KOPT-K1 (cell line): ENCODE data around the gene MN1.

Source experiments
- H3K27ac ChIP-seq: fragments of 200-600 bp; sonication (generic); 2 replicates; pipeline ENCODE4 v1.5.1; 2016; ENCODE audit warnings: antibody characterized with exemption, mild to moderate bottlenecking, low read depth, low read length; ENCODE audit not compliant: poor library complexity, severe bottlenecking
- H3K36me3 ChIP-seq: fragments of 200-600 bp; sonication (generic); 2 replicates; pipeline ENCODE4 v1.5.1; 2017; ENCODE audit warnings: antibody characterized with exemption, mild to moderate bottlenecking, low read length, moderate library complexity; ENCODE audit not compliant: insufficient read depth
- H3K9me3 ChIP-seq: fragments of 200-600 bp; sonication (generic); 2 replicates; pipeline ENCODE4 v1.5.1; 2017; ENCODE audit warnings: antibody characterized with exemption, low read length, mild to moderate bottlenecking; ENCODE audit not compliant: insufficient read depth, poor library complexity, severe bottlenecking

The MN1 gene

GRCh38 chr22:27797520-27798391 is 3.8 kb downstream of the MN1 start:
- Histone ChIP-seq H3K9me3 (no peaks in the 10 kb centered on the region), H3K27ac (no peak overlapping the region), H3K36me3 (no peaks in the 10 kb centered on the region)

GRCh38 chr22:27796829-27797519 is 4.6 kb downstream of the MN1 start:
- H3K9me3 ChIP-seq = no peaks in the 10 kb centered on the region
- no peak overlapping the region for H3K27ac ChIP-seq
- H3K36me3 ChIP-seq = no peaks in the 10 kb centered on the region

- no peak overlapping the region for H3K27ac ChIP-seq
These were observed 5.6 kb downstream of the MN1 start for GRCh38 chr22:27795696-27796517.

GRCh38 chr22:27795053-27795452 is 6.5 kb downstream of the MN1 start:
- H3K9me3 ChIP-seq = no peaks in the 10 kb centered on the region
- no peak overlapping the region for H3K27ac ChIP-seq
- no peaks in the 10 kb centered on the region for H3K36me3 ChIP-seq

More at GRCh38 chr22:27795696-27796517, 5.6 kb downstream of the MN1 start:
- Histone ChIP-seq H3K9me3 (no peaks in the 10 kb centered on the region), H3K36me3 (no peaks in the 10 kb centered on the region)

- no peaks in the 10 kb centered on the region for H3K9me3 ChIP-seq
- no peaks in the 10 kb centered on the region for H3K36me3 ChIP-seq
- H3K27ac ChIP-seq = no peak overlapping the region
These were observed 7.3 kb downstream of the MN1 start for GRCh38 chr22:27794226-27794625.

- H3K9me3 ChIP-seq = no peaks in the 10 kb centered on the region
- H3K27ac ChIP-seq = no peak overlapping the region
- H3K36me3 ChIP-seq = no peaks in the 10 kb centered on the region
These were observed 8.0 kb downstream of the MN1 start for GRCh38 chr22:27793576-27793975.

- no peaks in the 10 kb centered on the region for H3K9me3 ChIP-seq
- no peak overlapping the region for H3K27ac ChIP-seq
- no peaks in the 10 kb centered on the region for H3K36me3 ChIP-seq
These were observed 8.9 kb downstream of the MN1 start for GRCh38 chr22:27792452-27793161.

GRCh38 chr22:27791859-27792241 is 9.7 kb downstream of the MN1 start:
- Histone ChIP-seq H3K36me3 (no peaks in the 10 kb centered on the region), H3K27ac (no peak overlapping the region), H3K9me3 (no peaks in the 10 kb centered on the region)

- no peaks in the 10 kb centered on the region for H3K9me3 ChIP-seq
- no peak overlapping the region for H3K27ac ChIP-seq
- no peaks in the 10 kb centered on the region for H3K36me3 ChIP-seq
These were observed 10.2 kb downstream of the MN1 start for GRCh38 chr22:27791159-27791858.

- H3K27ac ChIP-seq = no peak overlapping the region
- H3K9me3 ChIP-seq = no peaks in the 10 kb centered on the region
- H3K36me3 ChIP-seq = no peaks in the 10 kb centered on the region
These were observed 11.0 kb downstream of the MN1 start for GRCh38 chr22:27790376-27791158.

- no peak overlapping the region for H3K27ac ChIP-seq
- H3K36me3 ChIP-seq = no peaks in the 10 kb centered on the region
- no peaks in the 10 kb centered on the region for H3K9me3 ChIP-seq
These were observed 12.9 kb downstream of the MN1 start for GRCh38 chr22:27788500-27789288.

GRCh38 chr22:27786965-27787364 is 14.6 kb downstream of the MN1 start:
- H3K27ac ChIP-seq = no peak overlapping the region
- H3K36me3 ChIP-seq = no peaks in the 10 kb centered on the region
- H3K9me3 ChIP-seq = no peaks in the 10 kb centered on the region
